GM19099 (cell line): ENCODE results near the gene STRIT1.

ENCODE experiments used
- POLR2A ChIP-seq: IDR thresholded peaks from 3 replicates; pipeline ENCODE4 v1.6.1; 2011; ENCODE audit warnings: low read depth; ENCODE audit not compliant: insufficient read length; ENCODE audit errors: extremely low read depth

Gene STRIT1

DNA sequence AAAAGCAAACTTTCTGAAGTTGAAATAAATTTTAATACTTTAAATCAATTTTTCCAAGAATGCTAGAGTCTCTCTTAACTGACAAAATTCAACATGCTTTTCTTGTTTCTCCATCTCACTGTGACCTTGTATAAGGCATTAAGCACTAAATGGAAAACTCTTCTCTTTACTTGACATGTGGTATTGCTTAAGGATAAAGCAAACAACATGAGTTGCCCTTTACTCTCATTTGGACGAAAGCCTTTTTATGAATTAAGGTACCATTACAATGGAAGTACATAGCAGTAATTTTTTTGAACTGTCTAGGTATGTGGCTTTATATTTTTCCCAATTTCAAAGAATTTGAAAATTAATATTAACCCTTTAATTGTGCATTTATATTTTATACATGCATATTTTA is 1.4 kb downstream of the STRIT1 start:
- no peak for TF ChIP-seq POLR2A

- no peak for TF ChIP-seq POLR2A
These were observed 6.7 kb downstream of the STRIT1 start for GRCh38 chr3:155286736-155287135.

GRCh38 chr3:155285936-155286335 is 7.5 kb downstream of the STRIT1 start:
- TF ChIP-seq POLR2A, result no peak

DNA sequence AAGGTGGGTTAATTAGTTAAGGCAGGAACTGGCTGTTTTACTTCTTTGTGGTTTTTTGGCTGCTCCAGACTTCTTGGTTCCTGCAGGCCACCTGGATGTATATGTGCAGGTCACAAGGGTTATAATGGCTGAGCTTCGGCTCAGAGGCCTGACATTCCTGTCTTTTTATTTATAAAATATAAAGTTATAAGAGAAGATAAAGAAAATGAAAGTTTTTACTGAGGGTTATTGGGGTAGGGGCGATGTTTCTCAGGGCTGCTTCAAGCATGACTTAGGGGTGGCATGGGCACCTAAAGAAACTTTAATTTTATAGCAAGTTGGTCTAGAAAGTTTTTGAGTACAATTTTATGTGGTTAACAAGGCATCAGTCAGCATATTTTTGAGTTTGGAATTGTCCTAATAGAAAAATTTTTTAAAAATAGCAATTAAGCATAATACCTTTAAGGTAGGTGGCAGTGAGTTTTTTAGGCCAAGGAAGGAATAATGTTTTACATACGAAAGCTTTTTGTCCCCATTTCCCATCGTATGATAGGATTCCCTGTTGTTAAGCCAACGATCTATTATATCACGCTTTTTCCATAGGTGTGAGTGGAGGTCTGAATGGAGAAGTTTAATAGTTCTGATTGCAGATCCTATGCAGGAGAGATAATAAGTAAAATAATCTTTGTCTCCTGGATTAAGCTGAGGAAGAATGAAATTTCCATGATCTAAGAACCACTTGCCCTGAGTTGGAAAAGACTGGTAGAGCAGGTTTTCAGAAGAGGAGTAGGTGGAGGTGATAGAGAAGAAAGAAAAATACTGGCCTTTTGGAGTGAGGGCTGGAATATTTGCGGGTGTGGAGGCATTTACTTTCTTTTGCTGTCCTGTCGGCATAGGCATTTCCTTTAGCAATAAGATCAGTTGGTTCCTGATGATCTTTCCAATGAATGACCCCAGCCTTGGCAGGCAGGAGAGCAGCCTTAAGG is 10.1 kb downstream of the STRIT1 start:
- no peak for TF ChIP-seq POLR2A

DNA sequence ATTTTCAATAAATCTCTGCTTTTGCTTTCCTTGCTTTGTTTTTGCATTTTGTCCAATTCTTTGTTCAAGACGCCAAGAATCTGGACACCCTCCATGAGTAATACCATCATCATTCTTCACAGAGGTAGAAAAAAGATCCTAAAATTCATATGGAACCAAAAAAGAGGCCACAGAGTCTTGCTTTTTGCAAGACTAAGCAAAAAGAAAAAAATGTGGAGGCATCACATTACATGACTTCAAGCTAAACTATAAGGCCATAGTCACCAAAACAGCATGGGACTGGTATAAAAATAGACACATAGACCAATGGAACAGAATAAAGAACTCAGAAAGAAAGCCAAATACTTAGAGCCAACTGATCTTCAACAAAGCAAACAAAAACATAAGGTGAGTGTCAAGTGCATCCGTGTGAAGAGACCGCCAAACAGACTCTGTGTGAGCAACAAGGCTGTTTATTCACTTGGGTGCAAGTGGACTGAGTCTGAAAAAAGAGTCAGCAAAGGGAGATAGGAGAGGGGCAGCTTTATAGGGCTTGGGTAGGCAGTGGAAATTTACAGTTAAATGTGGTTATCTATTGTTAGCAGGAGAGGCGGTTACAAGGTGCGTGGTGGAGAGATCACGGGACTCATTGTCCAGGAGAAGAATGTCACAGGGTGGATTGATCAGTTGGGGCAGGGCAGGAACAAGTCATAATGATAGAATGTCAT is 10.9 kb downstream of the STRIT1 start:
- TF ChIP-seq POLR2A, result no peak

- no peak for TF ChIP-seq POLR2A
These were observed 11.6 kb downstream of the STRIT1 start for GRCh38 chr3:155281912-155282311.

GRCh38 chr3:155271343-155271613 is 22.2 kb downstream of the STRIT1 start:
- no peak for TF ChIP-seq POLR2A

DNA sequence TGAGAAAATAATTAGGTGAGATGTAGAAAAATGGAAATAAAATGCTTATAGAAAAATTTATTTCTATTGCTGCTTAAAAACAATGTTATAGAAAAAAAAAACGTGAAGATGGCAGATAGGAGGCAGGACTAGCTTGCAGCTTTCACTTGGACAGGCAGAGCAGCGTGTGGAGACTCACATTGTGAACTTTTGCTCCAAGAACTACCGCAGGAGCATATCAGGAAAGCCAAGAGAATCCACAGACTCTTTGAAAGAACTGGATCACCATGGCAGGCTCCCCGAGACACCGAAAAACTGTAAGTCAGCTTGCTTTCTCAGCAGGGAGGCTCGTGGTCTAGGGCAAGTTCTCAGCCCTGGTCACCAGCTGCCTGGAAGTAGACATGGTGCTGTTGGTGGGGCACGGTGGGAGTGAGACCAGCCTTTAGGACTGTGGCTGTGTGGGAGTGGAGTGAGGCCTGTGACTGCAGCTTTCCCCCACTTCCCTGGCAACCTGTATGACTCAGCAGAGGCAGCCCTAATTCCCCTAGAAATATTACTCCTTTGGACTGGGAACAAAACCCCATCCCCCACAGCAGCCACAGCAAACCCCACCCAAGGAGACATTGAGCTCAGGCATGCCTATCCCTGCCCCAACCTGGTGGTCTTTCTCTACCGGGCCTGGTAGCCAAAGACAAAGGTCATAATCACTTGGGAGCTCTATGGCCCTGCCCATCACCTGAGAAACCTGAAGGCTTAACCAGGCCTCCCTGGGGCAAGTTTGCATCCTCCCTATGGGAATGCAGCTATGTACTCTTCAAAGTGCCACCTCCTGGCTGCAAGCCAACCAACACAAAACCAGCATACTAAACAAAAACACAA is 22.8 kb downstream of the STRIT1 start:
- no peak for TF ChIP-seq POLR2A

DNA sequence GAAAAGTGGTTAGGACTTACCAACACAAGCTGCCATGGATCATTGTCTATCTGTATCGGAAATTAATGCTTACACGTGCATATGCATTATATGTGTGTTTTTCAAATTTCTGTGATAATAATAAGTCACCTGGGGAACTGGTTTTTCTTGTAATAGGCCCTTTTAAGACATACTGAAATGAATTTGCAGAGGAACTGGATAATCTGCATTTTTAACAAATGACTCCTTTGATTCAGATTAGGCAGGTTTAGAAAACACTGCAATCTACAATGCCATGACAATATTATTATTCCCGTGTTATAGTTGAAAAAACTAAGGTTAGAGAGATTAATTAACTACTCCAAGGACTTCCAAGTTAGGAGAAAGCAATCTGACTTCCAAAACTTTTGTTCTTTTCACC is 23.4 kb downstream of the STRIT1 start:
- no peak for TF ChIP-seq POLR2A

DNA sequence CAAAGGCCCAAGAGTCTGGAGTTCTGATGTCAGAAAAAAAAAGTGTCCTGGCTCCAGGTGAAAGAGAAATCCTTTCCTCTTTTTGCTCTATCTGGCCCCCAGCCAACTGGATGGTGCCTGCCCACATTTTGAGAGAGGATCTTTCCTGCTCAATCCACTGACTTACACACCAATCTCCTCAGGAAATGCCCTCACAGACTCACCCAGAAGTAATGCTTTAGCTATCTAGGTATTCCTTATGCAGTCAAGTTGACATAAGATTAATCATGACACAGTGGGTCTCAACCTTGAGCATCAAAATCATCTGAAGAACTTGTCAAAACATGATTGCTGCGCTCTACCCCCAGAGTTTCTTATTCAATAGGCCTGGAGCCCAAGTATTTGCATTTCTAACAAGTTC is 31.2 kb downstream of the STRIT1 start:
- no peak for TF ChIP-seq POLR2A

GRCh38 chr3:155254445-155254844 is 39.0 kb downstream of the STRIT1 start:
- no peak for TF ChIP-seq POLR2A

- TF ChIP-seq POLR2A, result no peak
These were observed 40.9 kb downstream of the STRIT1 start for GRCh38 chr3:155252535-155252934.

DNA sequence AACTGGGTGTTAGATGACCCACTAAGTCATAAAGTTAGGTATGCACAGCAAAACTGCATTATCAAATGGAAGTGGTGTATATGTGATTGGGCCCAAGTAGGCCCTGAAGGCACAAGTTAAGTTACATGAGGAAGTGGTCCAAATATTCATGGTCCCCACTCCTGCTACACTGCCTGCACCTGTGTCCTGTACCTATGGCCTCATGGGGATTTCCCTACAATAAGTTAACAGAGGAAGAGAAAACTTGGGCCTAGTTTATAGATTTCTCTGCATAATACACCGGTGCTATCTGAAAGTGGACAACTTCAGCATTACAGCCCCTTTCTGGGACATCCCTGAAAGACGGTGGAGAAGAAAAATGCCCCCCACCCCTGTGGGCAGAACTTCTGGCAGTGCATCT is 41.5 kb downstream of the STRIT1 start:
- TF ChIP-seq POLR2A, result no peak

GRCh38 chr3:155248531-155249187 is 44.8 kb downstream of the STRIT1 start:
- no peak for TF ChIP-seq POLR2A

DNA sequence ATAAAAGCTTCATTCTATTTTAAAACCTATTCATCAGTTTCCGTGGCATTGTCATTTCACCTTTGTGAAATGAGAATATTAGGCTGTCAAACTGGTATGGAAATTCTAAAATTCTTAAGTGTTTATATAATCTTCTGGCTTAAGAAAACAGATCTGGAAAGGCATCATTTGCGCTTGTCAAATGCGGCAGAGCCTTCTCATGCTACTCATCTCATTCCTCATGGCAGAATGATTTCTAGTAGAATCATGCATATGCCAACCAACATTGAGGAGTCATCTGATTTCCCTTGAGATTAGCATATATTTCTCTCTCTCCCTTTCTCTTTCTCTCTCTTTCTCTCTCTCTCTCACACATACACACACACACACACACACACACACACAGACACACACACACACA is 48.8 kb downstream of the STRIT1 start:
- no peak for TF ChIP-seq POLR2A
